MCF 10A (cell line): Measurements from ENCODE around the gene HOXD10. TPM values are rescaled to one million over a fixed set of nuclear protein-coding genes. Genes with fewer than 3 reads are reported as not detected.

ENCODE experiments used
- BruUV-seq: library from RNA; stranded (reverse); fragments of 400-500 nt; replicated peaks from 2 replicates; lab custom pipeline; 2021; lab: Mats Ljungman, UMichigan
- CTCF ChIA-PET: fragments of 300-600 bp; sonication (Branson Sonifier 250); formaldehyde crosslinking; extraction: SDS; loops from one replicate; lab custom pipeline; 2021; ENCODE audit warnings: antibody characterized with exemption, inconsistent platforms; lab: Yijun Ruan, JAX
- POLR2A ChIA-PET: fragments of 300-600, 350-650 bp; sonication (Branson Sonifier 250); formaldehyde crosslinking; extraction: SDS; loops from one replicate; lab custom pipeline; 2020; ENCODE audit warnings: antibody characterized with exemption, inconsistent platforms; lab: Yijun Ruan, JAX
- DNase-seq: peaks from one replicate; pipeline ENCODE4 v3.0.0-alpha.2; 2018; ENCODE audit not compliant: unreplicated experiment
- H3K27ac Mint-ChIP-seq: one replicate; pipeline ENCODE4 v1.8.0; 2022; ENCODE audit warnings: mild to moderate bottlenecking, low read depth, mixed read lengths; ENCODE audit not compliant: unreplicated experiment
- H3K27me3 Mint-ChIP-seq: one replicate; pipeline ENCODE4 v1.8.0; 2022; ENCODE audit warnings: mixed read lengths; ENCODE audit not compliant: insufficient read depth, unreplicated experiment
- H3K36me3 Mint-ChIP-seq: one replicate; pipeline ENCODE4 v1.8.0; 2022; ENCODE audit warnings: mild to moderate bottlenecking, moderate library complexity, mixed read lengths; ENCODE audit not compliant: insufficient read depth, unreplicated experiment
- H3K4me1 Mint-ChIP-seq: one replicate; pipeline ENCODE4 v1.8.0; 2022; ENCODE audit warnings: mixed read lengths; ENCODE audit not compliant: insufficient read depth, unreplicated experiment
- H3K4me3 Mint-ChIP-seq: one replicate; pipeline ENCODE4 v1.8.0; 2022; ENCODE audit warnings: mild to moderate bottlenecking, moderate library complexity, mixed read lengths; ENCODE audit not compliant: unreplicated experiment
- H3K9me3 Mint-ChIP-seq: one replicate; pipeline ENCODE4 v1.8.0; 2022; ENCODE audit warnings: mixed read lengths; ENCODE audit not compliant: unreplicated experiment
- intact Hi-C: fragments of 100-400 bp; cut with micrococcal nuclease; formaldehyde crosslinking; loops from 2 replicates; pipeline ENCODE4 v1.14.1; 2022
- total RNA-seq: library from RNA; stranded (reverse); gene quantifications from 2 replicates; pipeline ENCODE4 v1.2.3, GENCODE V29; 2022
- TF ChIP-seq, protein P1 (sequence below): fragments of 200-600 bp; IDR thresholded peaks from one replicate; pipeline ENCODE4 v1.8.0; 2022; ENCODE audit warnings: antibody characterized with exemption, mild to moderate bottlenecking; ENCODE audit not compliant: unreplicated experiment

HOXD10 gene
- total RNA-seq, 1 experiment from 2014 or later, result not detected

DNA sequence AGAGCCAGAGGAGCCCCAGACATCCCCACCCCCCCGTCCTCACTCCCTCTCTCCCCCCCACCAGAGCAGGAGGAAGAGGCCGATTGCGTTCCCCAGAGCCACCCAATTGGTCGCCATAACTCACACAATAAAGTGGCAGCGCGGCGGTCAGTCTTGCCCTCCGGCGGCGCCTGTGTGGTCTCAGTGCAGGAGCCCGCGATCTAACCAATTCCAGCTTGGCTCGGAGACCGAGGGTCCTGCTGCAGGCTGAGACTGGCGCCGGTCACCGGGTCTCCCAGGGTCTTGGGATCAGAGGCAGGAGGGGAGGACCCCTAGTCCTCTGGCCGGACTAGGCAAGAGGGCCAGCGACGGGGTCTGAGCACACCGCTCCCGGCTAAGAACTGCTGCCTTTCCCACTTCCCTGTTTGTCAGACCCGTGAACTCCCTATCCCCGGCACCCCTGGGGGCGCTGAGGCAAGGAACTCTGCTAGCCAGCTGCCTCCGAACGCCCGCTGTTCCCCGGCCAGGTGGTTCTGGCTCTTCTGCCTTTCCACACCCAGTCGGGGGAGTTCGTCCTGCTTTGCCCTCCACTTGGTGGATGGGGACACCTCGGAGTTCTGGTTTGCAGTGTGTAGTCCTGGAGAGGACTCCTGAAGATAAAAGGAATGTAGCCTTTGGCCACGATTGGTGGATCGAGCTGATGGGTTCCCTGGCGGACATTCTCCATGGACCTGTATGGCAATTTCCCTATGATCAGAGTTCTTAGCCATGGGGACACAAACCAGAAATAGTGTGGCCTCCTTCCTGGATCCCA is 18.0 kb upstream of the HOXD10 start:
- TF ChIP-seq, protein P1, sequence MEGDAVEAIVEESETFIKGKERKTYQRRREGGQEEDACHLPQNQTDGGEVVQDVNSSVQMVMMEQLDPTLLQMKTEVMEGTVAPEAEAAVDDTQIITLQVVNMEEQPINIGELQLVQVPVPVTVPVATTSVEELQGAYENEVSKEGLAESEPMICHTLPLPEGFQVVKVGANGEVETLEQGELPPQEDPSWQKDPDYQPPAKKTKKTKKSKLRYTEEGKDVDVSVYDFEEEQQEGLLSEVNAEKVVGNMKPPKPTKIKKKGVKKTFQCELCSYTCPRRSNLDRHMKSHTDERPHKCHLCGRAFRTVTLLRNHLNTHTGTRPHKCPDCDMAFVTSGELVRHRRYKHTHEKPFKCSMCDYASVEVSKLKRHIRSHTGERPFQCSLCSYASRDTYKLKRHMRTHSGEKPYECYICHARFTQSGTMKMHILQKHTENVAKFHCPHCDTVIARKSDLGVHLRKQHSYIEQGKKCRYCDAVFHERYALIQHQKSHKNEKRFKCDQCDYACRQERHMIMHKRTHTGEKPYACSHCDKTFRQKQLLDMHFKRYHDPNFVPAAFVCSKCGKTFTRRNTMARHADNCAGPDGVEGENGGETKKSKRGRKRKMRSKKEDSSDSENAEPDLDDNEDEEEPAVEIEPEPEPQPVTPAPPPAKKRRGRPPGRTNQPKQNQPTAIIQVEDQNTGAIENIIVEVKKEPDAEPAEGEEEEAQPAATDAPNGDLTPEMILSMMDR, result no peak
- no peaks in the 10 kb centered on the region for H3K9me3 Mint-ChIP-seq
- peaks cover 38% of the 10 kb centered on the region for H3K27me3 Mint-ChIP-seq
- ChIA-PET CTCF (interaction anchor here (0.6 to 4.6 kb wide), 34 partner anchors 8 to 1613 kb away, joined by 3 to 43 read pairs (median 4); partner anchors contain the start of gene HOXD11), POLR2A (interaction anchor here (0.6 to 1.5 kb wide), 5 partner anchors 150 to 1399 kb away, joined by 3 to 4 read pairs (median 4); no protein-coding TSS in a partner anchor)
- DNase-seq, result no peak
- H3K4me3 Mint-ChIP-seq, result no peak overlapping the region
- BruUV-seq, result no TSS peak
- peaks cover 13% of the 10 kb centered on the region for H3K4me1 Mint-ChIP-seq
- intact Hi-C loops, result loop anchor here (5.0 kb wide), 2 partner anchors 1066 to 1396 kb away; no protein-coding TSS in a partner anchor
- H3K36me3 Mint-ChIP-seq, result no peaks in the 10 kb centered on the region
- no peak overlapping the region for H3K27ac Mint-ChIP-seq

DNA sequence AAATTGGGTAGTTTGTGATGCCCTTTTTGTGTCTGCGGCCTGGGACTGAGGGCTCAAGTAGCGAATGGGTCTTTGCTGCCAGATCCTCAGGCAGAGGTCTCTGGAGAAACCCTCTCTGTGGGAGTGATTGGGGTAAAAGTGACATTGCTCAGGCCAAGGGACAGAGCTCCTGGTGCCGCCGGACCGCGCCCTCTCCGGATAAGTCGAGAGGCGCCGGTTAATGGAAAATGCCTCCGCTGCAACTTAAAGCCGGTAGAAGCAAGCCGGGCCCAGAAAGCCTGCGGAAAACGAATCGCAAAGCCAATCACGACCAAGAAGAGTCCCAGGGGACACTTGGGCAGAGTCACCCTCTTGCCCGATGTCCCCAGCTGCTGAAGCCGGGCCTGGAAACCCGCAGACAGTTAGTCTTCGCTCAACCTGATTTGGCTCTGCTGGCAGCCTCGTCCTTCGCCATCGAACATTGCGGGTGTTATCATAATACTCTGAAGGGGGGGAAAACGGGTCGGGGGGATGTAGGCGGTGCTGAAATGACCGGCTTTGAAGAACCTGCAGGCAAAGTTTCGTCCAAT is 17.3 kb upstream of the HOXD10 start:
- no TSS peak for BruUV-seq
- H3K4me1 Mint-ChIP-seq, result peaks cover 13% of the 10 kb centered on the region
- no peaks in the 10 kb centered on the region for H3K9me3 Mint-ChIP-seq
- TF ChIP-seq, protein P1, result no peak
- POLR2A ChIA-PET, result interaction anchor here (0.6 kb wide), 1 partner anchor 644 kb away, joined by 4 read pairs; no protein-coding TSS in a partner anchor
- peaks cover 32% of the 10 kb centered on the region for H3K27me3 Mint-ChIP-seq
- no peaks in the 10 kb centered on the region for H3K36me3 Mint-ChIP-seq
- intact Hi-C loops, result loop anchor here (5.0 kb wide), 2 partner anchors 1067 to 1397 kb away; no protein-coding TSS in a partner anchor
- DNase-seq, result no peak
- no peak overlapping the region for H3K4me3 Mint-ChIP-seq
- no peak overlapping the region for H3K27ac Mint-ChIP-seq
- CTCF ChIA-PET, result interaction anchor here (1.8 to 4.3 kb wide), 3 partner anchors 8 to 409 kb away, joined by 8 to 30 read pairs (median 21); partner anchors contain the start of gene HOXD11

DNA sequence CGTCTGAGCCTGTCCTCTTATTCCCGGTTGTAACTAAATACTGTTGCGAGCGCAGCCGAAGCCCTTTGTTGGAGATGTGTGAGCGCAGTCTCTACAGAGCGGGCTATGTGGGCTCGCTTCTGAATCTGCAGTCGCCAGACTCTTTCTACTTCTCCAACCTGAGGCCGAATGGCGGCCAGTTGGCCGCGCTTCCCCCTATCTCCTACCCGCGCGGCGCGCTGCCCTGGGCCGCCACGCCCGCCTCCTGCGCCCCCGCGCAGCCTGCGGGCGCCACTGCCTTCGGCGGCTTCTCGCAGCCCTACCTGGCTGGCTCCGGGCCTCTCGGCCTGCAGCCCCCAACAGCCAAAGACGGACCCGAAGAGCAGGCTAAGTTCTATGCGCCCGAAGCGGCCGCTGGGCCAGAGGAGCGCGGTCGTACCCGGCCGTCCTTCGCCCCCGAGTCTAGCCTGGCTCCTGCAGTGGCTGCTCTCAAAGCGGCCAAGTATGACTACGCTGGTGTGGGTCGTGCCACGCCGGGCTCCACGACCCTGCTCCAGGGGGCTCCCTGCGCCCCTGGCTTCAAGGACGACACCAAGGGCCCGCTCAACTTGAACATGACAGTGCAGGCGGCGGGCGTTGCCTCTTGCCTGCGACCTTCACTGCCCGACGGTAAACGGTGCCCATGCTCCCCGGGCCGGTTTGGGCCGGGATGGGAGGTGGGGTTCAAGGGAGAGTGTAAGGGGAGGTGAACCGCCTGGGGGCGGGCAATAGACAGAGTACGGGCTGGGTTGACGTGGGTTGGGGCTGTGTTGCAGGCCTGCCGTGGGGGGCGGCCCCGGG is 16.6 kb upstream of the HOXD10 start, which contains the start of gene HOXD12:
TSS of gene HOXD12 (plus strand) at position 68 of the 819 bp plus-strand sequence. CDS start at position 75, 7 bp downstream.
- H3K27ac Mint-ChIP-seq, result no peak within 1 kb of the TSS
- POLR2A ChIA-PET, result interaction anchor here (0.6 kb wide), 1 partner anchor 644 kb away, joined by 4 read pairs; no protein-coding TSS in a partner anchor
- TF ChIP-seq, protein P1, result no peak
- intact Hi-C loops, result loop anchor here (5.0 kb wide), 2 partner anchors 1068 to 1398 kb away; no protein-coding TSS in a partner anchor
- CTCF ChIA-PET, result interaction anchor here (3.9 to 4.3 kb wide), 2 partner anchors 10 to 410 kb away, joined by 21 to 30 read pairs; no protein-coding TSS in a partner anchor
- BruUV-seq, result no TSS peak
- peaks cover 13% of the 10 kb centered on the region for H3K4me1 Mint-ChIP-seq
- no peaks in the 10 kb centered on the region for H3K9me3 Mint-ChIP-seq
- peaks cover 29% of the 10 kb centered on the region for H3K27me3 Mint-ChIP-seq
- DNase-seq, result no peak
- no peaks in the 10 kb centered on the region for H3K36me3 Mint-ChIP-seq
- H3K4me3 Mint-ChIP-seq, result no peak within 1 kb of the TSS
